Panc1 (cell line): Measurements from ENCODE around the gene SCAMP4. TPM values are rescaled to one million over a fixed set of nuclear protein-coding genes. Genes with fewer than 3 reads are reported as not detected.

Experiments used
- ATAC-seq: fragments of 200-7000 bp; cut with Tn5 transposase; 2 replicates; pipeline ENCODE4 v1.9.1; 2020; ENCODE audit warnings: mild to moderate bottlenecking, moderate library complexity
- BruUV-seq: library from RNA; stranded (reverse); fragments of 400-500 nt; replicated peaks from 2 replicates; lab custom pipeline; 2021; lab: Mats Ljungman, UMichigan
- CTCF ChIA-PET: fragments of 300-600 bp; sonication (Branson Sonifier 250); formaldehyde crosslinking; loops from one replicate; lab custom pipeline; 2022; ENCODE audit warnings: antibody characterized with exemption; lab: Charles Lee
- POLR2A ChIA-PET: fragments of 300-600 bp; sonication (Branson Sonifier 250); formaldehyde crosslinking; loops from one replicate; lab custom pipeline; 2022; ENCODE audit warnings: antibody characterized with exemption; lab: Charles Lee
- DNase-seq: peaks from one replicate; pipeline ENCODE4 v3.0.0-alpha.2; 2010; ENCODE audit warnings: low read depth, low spot score
- H3K27ac ChIP-seq: 2 replicates; pipeline ENCODE4 v1.5.1; 2011; ENCODE audit warnings: mild to moderate bottlenecking, low read length, inconsistent platforms
- H3K27me3 ChIP-seq: fragments of 200-500 bp; sonication (Bioruptor generic); 2 replicates; pipeline ENCODE4 v1.6.0; 2014; ENCODE audit warnings: low read length, inconsistent platforms; ENCODE audit not compliant: control insufficient read depth, insufficient read depth
- H3K36me3 ChIP-seq: fragments of 200-500 bp; sonication (Bioruptor generic); 2 replicates; pipeline ENCODE4 v1.5.1; 2014; ENCODE audit warnings: inconsistent platforms, mild to moderate bottlenecking, low read length, moderate library complexity; ENCODE audit not compliant: control insufficient read depth, insufficient read depth
- H3K4me1 ChIP-seq: 2 replicates; pipeline ENCODE4 v1.5.1; 2011; ENCODE audit warnings: inconsistent platforms, mild to moderate bottlenecking, low read length, moderate library complexity; ENCODE audit not compliant: control insufficient read depth, insufficient read depth
- H3K4me3 ChIP-seq, 2 experiments: 2 replicates each; pipeline ENCODE4 v1.5.1; 2011 to 2012; ENCODE audit warnings: low read depth in 2 of 2, low read length in 2 of 2, mild to moderate bottlenecking in 2 of 2, inconsistent platforms in 1 of 2, moderate library complexity in 1 of 2
- H3K9me3 ChIP-seq: fragments of 200-500 bp; sonication (Bioruptor generic); 2 replicates; pipeline ENCODE4 v1.5.1; 2014; ENCODE audit warnings: low read depth, mild to moderate bottlenecking, inconsistent platforms, low read length, moderate library complexity; ENCODE audit not compliant: control insufficient read depth, insufficient read depth
- POLR2AphosphoS5 ChIP-seq: IDR thresholded peaks from 2 replicates; pipeline ENCODE4 v1.6.1; 2012; ENCODE audit warnings: mild to moderate bottlenecking, low read depth, low read length, moderate library complexity
- SIN3A ChIP-seq: IDR thresholded peaks from 2 replicates; pipeline ENCODE4 v1.6.1; 2012; ENCODE audit warnings: low read depth, mild to moderate bottlenecking, low read length, moderate library complexity, borderline replicate concordance; ENCODE audit not compliant: insufficient read depth
- TCF7L2 ChIP-seq: IDR thresholded peaks from 2 replicates; pipeline ENCODE4 v1.6.1; 2011; ENCODE audit warnings: mild to moderate bottlenecking, low read depth, low read length, inconsistent platforms
- in situ Hi-C: cut with HindIII; loops from 2 replicates; pipeline ENCODE4 v1.10.0; 2016; ENCODE audit warnings: low sequenced_read_pairs, low pct_unique_long_range_greater_than_20kb
- intact Hi-C: fragments of 100-400 bp; cut with micrococcal nuclease; formaldehyde crosslinking; loops from one replicate; pipeline ENCODE4 v1.10.0; 2022; ENCODE audit not compliant: unreplicated experiment
- total RNA-seq: library from RNA; stranded (reverse); gene quantifications from one replicate; pipeline ENCODE4 v1.2.1, GENCODE V29; 2021; ENCODE audit not compliant: unreplicated experiment
- TF ChIP-seq, protein P1 (sequence below): fragments of 450-650 bp; IDR thresholded peaks from 2 replicates; pipeline ENCODE4 v1.5.1; 2017; ENCODE audit warnings: mild to moderate bottlenecking
- TF ChIP-seq, protein P2 (sequence below), 2 experiments: IDR thresholded peaks; 2 replicates each; pipeline ENCODE4 v1.6.1; 2011 to 2012; ENCODE audit warnings: low read depth in 2 of 2, control low read depth in 1 of 2, low read length in 1 of 2, mild to moderate bottlenecking in 1 of 2, moderate library complexity in 1 of 2; ENCODE audit not compliant: insufficient read depth in 1 of 2

The SCAMP4 gene
- total RNA-seq, 1 experiment from 2014 or later = 98.4 TPM

DNA sequence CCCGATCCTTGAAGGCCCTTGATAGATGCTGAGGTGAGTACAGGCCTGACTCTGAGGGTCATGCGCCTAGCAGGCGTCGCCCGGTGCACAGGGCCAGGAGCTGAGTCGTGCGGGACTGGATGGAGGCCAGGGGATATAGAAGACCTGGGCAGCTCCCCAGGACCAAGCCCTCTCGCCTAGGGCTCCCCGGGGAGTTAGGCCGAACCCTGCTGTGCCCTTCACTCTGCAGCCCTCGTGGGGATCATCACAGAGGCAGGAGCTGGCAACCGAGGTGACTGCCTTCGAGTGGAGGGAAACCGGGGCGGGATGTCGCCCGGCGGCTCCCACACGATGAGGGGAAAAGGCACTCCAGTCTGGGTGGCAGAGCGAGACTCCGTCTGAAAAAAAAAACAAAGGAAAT is 47.4 kb downstream of the SCAMP4 start:
- CTCF ChIA-PET = no interaction called here
- in situ Hi-C loops = no loop called here
- no peaks in the 10 kb centered on the region for H3K36me3 ChIP-seq

DNA sequence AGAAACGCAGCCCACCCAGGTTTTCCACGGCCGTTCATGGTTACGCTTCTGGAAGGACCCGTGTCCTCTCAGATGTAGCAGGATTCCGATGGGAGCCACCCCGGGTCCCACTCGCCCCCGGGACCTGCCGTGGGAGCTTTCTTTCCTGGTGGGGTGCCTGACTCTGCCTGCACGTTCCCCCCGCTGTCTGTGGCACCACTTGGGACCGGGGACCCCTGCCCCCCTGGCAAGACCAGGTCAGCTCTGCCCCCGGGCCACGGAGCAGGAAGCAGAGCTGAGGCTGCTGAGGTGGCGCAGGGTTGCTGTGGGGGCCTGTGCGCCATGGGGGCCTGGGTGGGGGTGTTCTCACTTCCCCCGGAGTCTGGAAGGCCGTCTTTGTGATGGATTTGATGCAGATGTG is 47.8 kb downstream of the SCAMP4 start:
- in situ Hi-C loops = no loop called here
- ChIA-PET POLR2A (no interaction called here), CTCF (no interaction called here)
- BruUV-seq = no TSS peak
- ATAC-seq (no peak), DNase-seq (no peak)
- intact Hi-C loops = no loop called here
- no peaks in the 10 kb centered on the region for H3K27me3 ChIP-seq
- H3K27ac ChIP-seq = no peak overlapping the region
- no peak overlapping the region for H3K4me3 ChIP-seq
- H3K4me1 ChIP-seq = no peaks in the 10 kb centered on the region
- H3K9me3 ChIP-seq = no peaks in the 10 kb centered on the region
- no peak for TF ChIP-seq TCF7L2
- no peak for TF ChIP-seq SIN3A
- no peak for TF ChIP-seq POLR2AphosphoS5
- TF ChIP-seq, protein P1, sequence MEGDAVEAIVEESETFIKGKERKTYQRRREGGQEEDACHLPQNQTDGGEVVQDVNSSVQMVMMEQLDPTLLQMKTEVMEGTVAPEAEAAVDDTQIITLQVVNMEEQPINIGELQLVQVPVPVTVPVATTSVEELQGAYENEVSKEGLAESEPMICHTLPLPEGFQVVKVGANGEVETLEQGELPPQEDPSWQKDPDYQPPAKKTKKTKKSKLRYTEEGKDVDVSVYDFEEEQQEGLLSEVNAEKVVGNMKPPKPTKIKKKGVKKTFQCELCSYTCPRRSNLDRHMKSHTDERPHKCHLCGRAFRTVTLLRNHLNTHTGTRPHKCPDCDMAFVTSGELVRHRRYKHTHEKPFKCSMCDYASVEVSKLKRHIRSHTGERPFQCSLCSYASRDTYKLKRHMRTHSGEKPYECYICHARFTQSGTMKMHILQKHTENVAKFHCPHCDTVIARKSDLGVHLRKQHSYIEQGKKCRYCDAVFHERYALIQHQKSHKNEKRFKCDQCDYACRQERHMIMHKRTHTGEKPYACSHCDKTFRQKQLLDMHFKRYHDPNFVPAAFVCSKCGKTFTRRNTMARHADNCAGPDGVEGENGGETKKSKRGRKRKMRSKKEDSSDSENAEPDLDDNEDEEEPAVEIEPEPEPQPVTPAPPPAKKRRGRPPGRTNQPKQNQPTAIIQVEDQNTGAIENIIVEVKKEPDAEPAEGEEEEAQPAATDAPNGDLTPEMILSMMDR = no peak
- TF ChIP-seq, protein P2, sequence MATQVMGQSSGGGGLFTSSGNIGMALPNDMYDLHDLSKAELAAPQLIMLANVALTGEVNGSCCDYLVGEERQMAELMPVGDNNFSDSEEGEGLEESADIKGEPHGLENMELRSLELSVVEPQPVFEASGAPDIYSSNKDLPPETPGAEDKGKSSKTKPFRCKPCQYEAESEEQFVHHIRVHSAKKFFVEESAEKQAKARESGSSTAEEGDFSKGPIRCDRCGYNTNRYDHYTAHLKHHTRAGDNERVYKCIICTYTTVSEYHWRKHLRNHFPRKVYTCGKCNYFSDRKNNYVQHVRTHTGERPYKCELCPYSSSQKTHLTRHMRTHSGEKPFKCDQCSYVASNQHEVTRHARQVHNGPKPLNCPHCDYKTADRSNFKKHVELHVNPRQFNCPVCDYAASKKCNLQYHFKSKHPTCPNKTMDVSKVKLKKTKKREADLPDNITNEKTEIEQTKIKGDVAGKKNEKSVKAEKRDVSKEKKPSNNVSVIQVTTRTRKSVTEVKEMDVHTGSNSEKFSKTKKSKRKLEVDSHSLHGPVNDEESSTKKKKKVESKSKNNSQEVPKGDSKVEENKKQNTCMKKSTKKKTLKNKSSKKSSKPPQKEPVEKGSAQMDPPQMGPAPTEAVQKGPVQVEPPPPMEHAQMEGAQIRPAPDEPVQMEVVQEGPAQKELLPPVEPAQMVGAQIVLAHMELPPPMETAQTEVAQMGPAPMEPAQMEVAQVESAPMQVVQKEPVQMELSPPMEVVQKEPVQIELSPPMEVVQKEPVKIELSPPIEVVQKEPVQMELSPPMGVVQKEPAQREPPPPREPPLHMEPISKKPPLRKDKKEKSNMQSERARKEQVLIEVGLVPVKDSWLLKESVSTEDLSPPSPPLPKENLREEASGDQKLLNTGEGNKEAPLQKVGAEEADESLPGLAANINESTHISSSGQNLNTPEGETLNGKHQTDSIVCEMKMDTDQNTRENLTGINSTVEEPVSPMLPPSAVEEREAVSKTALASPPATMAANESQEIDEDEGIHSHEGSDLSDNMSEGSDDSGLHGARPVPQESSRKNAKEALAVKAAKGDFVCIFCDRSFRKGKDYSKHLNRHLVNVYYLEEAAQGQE (IDR thresholded peaks at IDR 0.05; ENCODE audit: insufficient read depth in 1 of 2, low read depth in 2 of 2, low read length in 1 of 2) = no peak
- no peaks in the 10 kb centered on the region for H3K36me3 ChIP-seq

More for the DNA sequence above, 47.4 kb downstream of the SCAMP4 start:
- intact Hi-C loops = no loop called here
- Histone ChIP-seq H3K4me1 (no peaks in the 10 kb centered on the region), H3K4me3 (no peak overlapping the region), H3K27ac (no peak overlapping the region), H3K27me3 (no peaks in the 10 kb centered on the region), H3K9me3 (no peaks in the 10 kb centered on the region)
- POLR2A ChIA-PET = no interaction called here
- DNase-seq = no peak
- TF ChIP-seq SIN3A (no peak), POLR2AphosphoS5 (no peak), TCF7L2 (no peak)
- TF ChIP-seq, protein P2 (IDR thresholded peaks at IDR 0.05; ENCODE audit: insufficient read depth in 1 of 2, low read depth in 2 of 2, low read length in 1 of 2) = no peak
- TF ChIP-seq, protein P1 = no peak
- BruUV-seq = no TSS peak
- ATAC-seq = no peak
